ENCODE measurements around the gene SLMAP.

SLMAP gene

DNA sequence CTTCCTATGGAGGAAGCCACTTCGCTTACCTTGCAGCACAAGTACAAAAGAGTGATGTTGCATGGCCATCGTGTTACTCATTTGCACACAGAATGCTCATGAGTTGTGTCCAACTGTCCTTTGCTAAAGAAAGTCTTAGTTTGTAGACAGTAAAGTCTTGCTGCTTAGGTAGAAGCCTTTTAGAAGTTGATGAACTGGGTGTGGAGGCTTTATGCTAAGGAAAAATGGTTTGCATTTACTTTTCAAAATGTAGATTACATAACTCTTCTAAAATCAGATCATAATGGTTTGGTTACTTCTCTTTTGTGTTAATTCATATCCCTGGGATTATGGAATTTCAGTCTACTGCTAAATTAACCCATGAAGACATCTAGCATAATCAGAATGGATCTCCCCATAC, 167.6 kb downstream of the SLMAP start:
- Histone ChIP-seq H3K4me3 (ENCODE audit: insufficient read depth in 1 of 2, low read depth in 1 of 2, low read length in 2 of 2) (no peak overlapping the region), H3K27ac (ENCODE audit: low read length, poor library complexity, severe bottlenecking) (no peak overlapping the region), H2BK15ac (ENCODE audit: low read depth, poor library complexity, severe bottlenecking) (no peak overlapping the region), H2AFZ (ENCODE audit: low read depth, low read length) (no peak overlapping the region), H3K4me2 (ENCODE audit: low read length, poor library complexity, severe bottlenecking) (no peak overlapping the region), H2BK5ac (ENCODE audit: low read depth, low read length, poor library complexity, severe bottlenecking) (no peak overlapping the region), H2BK12ac (ENCODE audit: low read length in 2 of 2) (peak overlapping the region in 1 of 2 experiments; percentile 1), H4K8ac (ENCODE audit: low read length) (no peak overlapping the region), H3K18ac (ENCODE audit: low read depth in 1 of 2, low read length in 2 of 2) (no peak overlapping the region), H3K79me1 (replicated peaks; ENCODE audit: low read length, poor library complexity, severe bottlenecking) (peaks cover 9% of the 10 kb centered on the region), H3K9me3 (ENCODE audit: control insufficient read depth, low read length) (no peaks in the 10 kb centered on the region), H3K4me1 (ENCODE audit: control insufficient read depth, insufficient read depth, low read depth, low read length) (no peaks in the 10 kb centered on the region), H3K9ac (ENCODE audit: low read length) (no peak overlapping the region), H3K14ac (ENCODE audit: low read length in 2 of 2) (no peak overlapping the region), H3K36me3 (ENCODE audit: control insufficient read depth in 1 of 2, insufficient read depth in 2 of 2, low read depth in 1 of 2, low read length in 2 of 2) (peaks cover 11 to 39% of the 10 kb centered on the region in 2 experiments), H3K23ac (ENCODE audit: low read length in 2 of 2) (no peak overlapping the region), H2AK5ac (ENCODE audit: low read length, severe bottlenecking) (no peak overlapping the region), H4K91ac (ENCODE audit: low read length) (no peak overlapping the region), H2BK120ac (ENCODE audit: low read depth, low read length) (no peak overlapping the region), H3K27me3 (ENCODE audit: control insufficient read depth in 1 of 2, insufficient read depth in 1 of 2, low read length in 2 of 2) (no peaks in the 10 kb centered on the region), H3K4ac (ENCODE audit: low read depth in 1 of 2, low read length in 2 of 2) (no peak overlapping the region)
- 94% methylated on average over 2 of the region's 2 CpGs for WGBS
- no peak for DNase-seq

- no peak overlapping the region for H3K18ac ChIP-seq (ENCODE audit: low read depth in 1 of 2, low read length in 2 of 2)
- H3K27me3 ChIP-seq (ENCODE audit: control insufficient read depth in 1 of 2, insufficient read depth in 1 of 2, low read length in 2 of 2), result no peaks in the 10 kb centered on the region
- DNase-seq, result no peak
- no peak overlapping the region for H2BK15ac ChIP-seq (ENCODE audit: low read depth, poor library complexity, severe bottlenecking)
- H3K9me3 ChIP-seq (ENCODE audit: control insufficient read depth, low read length), result no peaks in the 10 kb centered on the region
- peaks cover 2 to 44% of the 10 kb centered on the region in 2 experiments for H3K36me3 ChIP-seq (ENCODE audit: control insufficient read depth in 1 of 2, insufficient read depth in 2 of 2, low read depth in 1 of 2, low read length in 2 of 2)
- H3K27ac ChIP-seq (ENCODE audit: low read length, poor library complexity, severe bottlenecking), result no peak overlapping the region
- H3K14ac ChIP-seq (ENCODE audit: low read length in 2 of 2), result no peak overlapping the region
- no peak overlapping the region for H2BK120ac ChIP-seq (ENCODE audit: low read depth, low read length)
- H4K91ac ChIP-seq (ENCODE audit: low read length), result no peak overlapping the region
- no peak overlapping the region for H2BK5ac ChIP-seq (ENCODE audit: low read depth, low read length, poor library complexity, severe bottlenecking)
- H3K4me2 ChIP-seq (ENCODE audit: low read length, poor library complexity, severe bottlenecking), result no peak overlapping the region
- H2AK5ac ChIP-seq (ENCODE audit: low read length, severe bottlenecking), result no peak overlapping the region
- H4K8ac ChIP-seq (ENCODE audit: low read length), result no peak overlapping the region
- no peak overlapping the region for H3K4ac ChIP-seq (ENCODE audit: low read depth in 1 of 2, low read length in 2 of 2)
- H3K4me3 ChIP-seq (ENCODE audit: insufficient read depth in 1 of 2, low read depth in 1 of 2, low read length in 2 of 2), result no peak overlapping the region
- H2BK12ac ChIP-seq (ENCODE audit: low read length in 2 of 2), result no peak overlapping the region
- no peak overlapping the region for H2AFZ ChIP-seq (ENCODE audit: low read depth, low read length)
- no peaks in the 10 kb centered on the region for H3K4me1 ChIP-seq (ENCODE audit: control insufficient read depth, insufficient read depth, low read depth, low read length)
- no peak overlapping the region for H3K9ac ChIP-seq (ENCODE audit: low read length)
- no peak overlapping the region for H3K23ac ChIP-seq (ENCODE audit: low read length in 2 of 2)
- 92% methylated on average over 3 of the region's 5 CpGs for WGBS
- peaks cover 7% of the 10 kb centered on the region for H3K79me1 ChIP-seq (replicated peaks; ENCODE audit: low read length, poor library complexity, severe bottlenecking)
Observed at GRCh38 chr3:57927166-57927565, 171.1 kb downstream of the SLMAP start.

DNA sequence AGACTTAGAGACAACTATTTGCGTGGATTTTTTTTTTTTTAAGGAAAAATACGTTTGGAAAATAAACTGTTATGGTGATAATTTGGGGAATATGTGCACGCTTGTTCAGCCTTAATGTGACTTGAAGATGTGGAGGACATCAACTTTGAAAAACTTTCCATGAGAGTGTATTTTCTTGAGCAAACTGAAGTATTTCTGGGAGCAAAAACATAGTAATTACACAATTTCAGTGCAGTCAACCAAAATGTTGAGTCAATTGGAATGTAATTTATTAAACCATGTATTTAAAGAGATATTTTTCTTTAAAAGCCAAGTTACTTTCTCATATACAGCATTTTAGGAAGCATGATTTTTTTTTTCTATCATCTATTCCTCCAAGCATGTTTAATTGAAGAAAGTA, 171.8 kb downstream of the SLMAP start:
- peaks cover 7% of the 10 kb centered on the region for H3K79me1 ChIP-seq (replicated peaks; ENCODE audit: low read length, poor library complexity, severe bottlenecking)
- H3K4me2 ChIP-seq (ENCODE audit: low read length, poor library complexity, severe bottlenecking), result no peak overlapping the region
- no peak overlapping the region for H3K4me3 ChIP-seq (ENCODE audit: insufficient read depth in 1 of 2, low read depth in 1 of 2, low read length in 2 of 2)
- H2AK5ac ChIP-seq (ENCODE audit: low read length, severe bottlenecking), result no peak overlapping the region
- no peak overlapping the region for H3K27ac ChIP-seq (ENCODE audit: low read length, poor library complexity, severe bottlenecking)
- DNase-seq, result no peak
- H3K27me3 ChIP-seq (ENCODE audit: control insufficient read depth in 1 of 2, insufficient read depth in 1 of 2, low read length in 2 of 2), result no peaks in the 10 kb centered on the region
- no peak overlapping the region for H2BK15ac ChIP-seq (ENCODE audit: low read depth, poor library complexity, severe bottlenecking)
- H3K9me3 ChIP-seq (ENCODE audit: control insufficient read depth, low read length), result no peaks in the 10 kb centered on the region
- peaks cover 2 to 44% of the 10 kb centered on the region in 2 experiments for H3K36me3 ChIP-seq (ENCODE audit: control insufficient read depth in 1 of 2, insufficient read depth in 2 of 2, low read depth in 1 of 2, low read length in 2 of 2)
- no peak overlapping the region for H2BK5ac ChIP-seq (ENCODE audit: low read depth, low read length, poor library complexity, severe bottlenecking)
- no peak overlapping the region for H4K8ac ChIP-seq (ENCODE audit: low read length)
- no peak overlapping the region for H2BK120ac ChIP-seq (ENCODE audit: low read depth, low read length)
- H2BK12ac ChIP-seq (ENCODE audit: low read length in 2 of 2), result no peak overlapping the region
- no peak overlapping the region for H3K18ac ChIP-seq (ENCODE audit: low read depth in 1 of 2, low read length in 2 of 2)
- H4K91ac ChIP-seq (ENCODE audit: low read length), result no peak overlapping the region
- no peak overlapping the region for H3K14ac ChIP-seq (ENCODE audit: low read length in 2 of 2)
- no peaks in the 10 kb centered on the region for H3K4me1 ChIP-seq (ENCODE audit: control insufficient read depth, insufficient read depth, low read depth, low read length)
- H3K4ac ChIP-seq (ENCODE audit: low read depth in 1 of 2, low read length in 2 of 2), result no peak overlapping the region
- H3K23ac ChIP-seq (ENCODE audit: low read length in 2 of 2), result no peak overlapping the region
- 93% methylated on average over 3 of the region's 3 CpGs for WGBS
- H2AFZ ChIP-seq (ENCODE audit: low read depth, low read length), result no peak overlapping the region
- H3K9ac ChIP-seq (ENCODE audit: low read length), result no peak overlapping the region

GRCh38 chr3:57928511-57928910, 172.4 kb downstream of the SLMAP start:
- H3K4ac ChIP-seq (ENCODE audit: low read depth in 1 of 2, low read length in 2 of 2), result no peak overlapping the region
- no peak overlapping the region for H2BK5ac ChIP-seq (ENCODE audit: low read depth, low read length, poor library complexity, severe bottlenecking)
- no peak overlapping the region for H3K4me2 ChIP-seq (ENCODE audit: low read length, poor library complexity, severe bottlenecking)
- no peak overlapping the region for H2AK5ac ChIP-seq (ENCODE audit: low read length, severe bottlenecking)
- no peak overlapping the region for H3K4me3 ChIP-seq (ENCODE audit: insufficient read depth in 1 of 2, low read depth in 1 of 2, low read length in 2 of 2)
- no peak overlapping the region for H3K18ac ChIP-seq (ENCODE audit: low read depth in 1 of 2, low read length in 2 of 2)
- H4K8ac ChIP-seq (ENCODE audit: low read length), result no peak overlapping the region
- no peaks in the 10 kb centered on the region for H3K4me1 ChIP-seq (ENCODE audit: control insufficient read depth, insufficient read depth, low read depth, low read length)
- H2BK15ac ChIP-seq (ENCODE audit: low read depth, poor library complexity, severe bottlenecking), result no peak overlapping the region
- H3K27me3 ChIP-seq (ENCODE audit: control insufficient read depth in 1 of 2, insufficient read depth in 1 of 2, low read length in 2 of 2), result no peaks in the 10 kb centered on the region
- no peak overlapping the region for H3K23ac ChIP-seq (ENCODE audit: low read length in 2 of 2)
- H2BK120ac ChIP-seq (ENCODE audit: low read depth, low read length), result no peak overlapping the region
- peaks cover 2 to 39% of the 10 kb centered on the region in 2 experiments for H3K36me3 ChIP-seq (ENCODE audit: control insufficient read depth in 1 of 2, insufficient read depth in 2 of 2, low read depth in 1 of 2, low read length in 2 of 2)
- DNase-seq, result no peak
- no peak overlapping the region for H3K9ac ChIP-seq (ENCODE audit: low read length)
- no peak overlapping the region for H3K14ac ChIP-seq (ENCODE audit: low read length in 2 of 2)
- no peaks in the 10 kb centered on the region for H3K9me3 ChIP-seq (ENCODE audit: control insufficient read depth, low read length)
- no peak overlapping the region for H2BK12ac ChIP-seq (ENCODE audit: low read length in 2 of 2)
- H2AFZ ChIP-seq (ENCODE audit: low read depth, low read length), result no peak overlapping the region
- no peak overlapping the region for H4K91ac ChIP-seq (ENCODE audit: low read length)
- H3K27ac ChIP-seq (ENCODE audit: low read length, poor library complexity, severe bottlenecking), result no peak overlapping the region
- peaks cover 7% of the 10 kb centered on the region for H3K79me1 ChIP-seq (replicated peaks; ENCODE audit: low read length, poor library complexity, severe bottlenecking)
- WGBS, result 100% methylated on average over 1 of the region's 2 CpGs

Measured in mesenchymal stem cell (in vitro differentiated cells and primary cell).